GM19023 (cell line): ENCODE measurements around the gene PPP1R18.

Experiments used
- ATAC-seq: cut with Tn5 transposase; IDR thresholded peaks from one replicate; pipeline ENCODE4 v1.9.1; 2021; ENCODE audit warnings: mild to moderate bottlenecking, moderate library complexity; ENCODE audit not compliant: unreplicated experiment

Gene PPP1R18

GRCh38 chr6:30689022-30689865, 2.8 kb upstream of the PPP1R18 start:
- ATAC-seq, result no peak

GRCh38 chr6:30688569-30688968, 2.1 kb upstream of the PPP1R18 start:
- ATAC-seq, result no peak

GRCh38 chr6:30687659-30688431, 1.4 kb upstream of the PPP1R18 start:
- ATAC-seq, result no peak

- ATAC-seq, result peak; percentile 52
Measured at GRCh38 chr6:30686908-30687658, 638 bp upstream of the PPP1R18 start.

- ATAC-seq, result no peak
Measured at GRCh38 chr6:30685157-30686008, 1.1 kb downstream of the PPP1R18 start.

GRCh38 chr6:30684386-30685156, 1.9 kb downstream of the PPP1R18 start:
- no peak for ATAC-seq

- no peak for ATAC-seq
Measured at GRCh38 chr6:30683980-30684338, 2.5 kb downstream of the PPP1R18 start.

- no peak for ATAC-seq
Measured at GRCh38 chr6:30683183-30683979, 3.1 kb downstream of the PPP1R18 start.

GRCh38 chr6:30682143-30683117, 4.0 kb downstream of the PPP1R18 start:
- peak; percentile 38 for ATAC-seq

GRCh38 chr6:30681766-30682142, 4.7 kb downstream of the PPP1R18 start:
- no peak for ATAC-seq

- no peak for ATAC-seq
Measured at GRCh38 chr6:30679765-30680535, 6.5 kb downstream of the PPP1R18 start.

- ATAC-seq, result no peak
Measured at GRCh38 chr6:30678964-30679726, 7.3 kb downstream of the PPP1R18 start.

- ATAC-seq, result no peak
Measured at GRCh38 chr6:30676660-30677285, 9.7 kb downstream of the PPP1R18 start.

- ATAC-seq, result peak; percentile 56
Measured at GRCh38 chr6:30672445-30673253, 13.8 kb downstream of the PPP1R18 start, which contains the start of gene DHX16. Gene DHX16 (minus strand): TSS chr6:30673006. CDS start chr6:30672841, 165 bp downstream.
